Ectodermal cell (in vitro differentiated cells): ENCODE measurements around the gene DMBX1.

Experiments used
- H3K27ac ChIP-seq: 2 replicates; pipeline ENCODE4 v1.7.0; 2013; ENCODE audit warnings: mild to moderate bottlenecking, low read depth, low read length; ENCODE audit not compliant: insufficient read depth, poor library complexity, severe bottlenecking
- H3K27me3 ChIP-seq: 2 replicates; pipeline ENCODE4 v1.7.0; 2013; ENCODE audit warnings: mild to moderate bottlenecking, low read length; ENCODE audit not compliant: insufficient read depth, control insufficient read depth, poor library complexity, severe bottlenecking
- H3K36me3 ChIP-seq: one replicate; pipeline ENCODE4 v1.7.0; 2013; ENCODE audit warnings: low read length; ENCODE audit not compliant: control insufficient read depth, insufficient read depth
- H3K4me1 ChIP-seq: one replicate; pipeline ENCODE4 v1.7.0; 2013; ENCODE audit warnings: low read length; ENCODE audit not compliant: control insufficient read depth, insufficient read depth
- H3K4me3 ChIP-seq: 2 replicates; pipeline ENCODE4 v1.7.0; 2013; ENCODE audit warnings: low read depth, low read length, control low read depth; ENCODE audit not compliant: insufficient read depth
- H3K9me3 ChIP-seq: 2 replicates; pipeline ENCODE4 v1.7.0; 2013; ENCODE audit warnings: mild to moderate bottlenecking, low read length, moderate library complexity; ENCODE audit not compliant: control insufficient read depth
- WGBS, 2 experiments: methylation state at CpG; one replicate each; pipeline ENCODE4 v1.1.7; 2013; ENCODE audit warnings: missing lambda C conversion rate in 2 of 2; 5-methylcytosine and 5-hydroxymethylcytosine counted together

DMBX1 gene

GRCh38 chr1:46515576-46515975 is 25.9 kb downstream of the DMBX1 start:
- 90 to 92% methylated on average over 6 of the region's 6 CpGs for WGBS, 2 experiments
- Histone ChIP-seq H3K4me3 (no peak overlapping the region), H3K9me3 (no peaks in the 10 kb centered on the region), H3K4me1 (peaks cover 41% of the 10 kb centered on the region), H3K27me3 (peaks cover 30% of the 10 kb centered on the region), H3K36me3 (no peaks in the 10 kb centered on the region), H3K27ac (no peak overlapping the region)

- no peak overlapping the region for H3K4me3 ChIP-seq
- no peak overlapping the region for H3K27ac ChIP-seq
- WGBS, 2 experiments, result 57 to 61% methylated on average over 12 of the region's 12 CpGs
- H3K9me3 ChIP-seq, result no peaks in the 10 kb centered on the region
- peaks cover 30% of the 10 kb centered on the region for H3K27me3 ChIP-seq
- peaks cover 46% of the 10 kb centered on the region for H3K4me1 ChIP-seq
- no peaks in the 10 kb centered on the region for H3K36me3 ChIP-seq
Observed at GRCh38 chr1:46516200-46516950, 26.7 kb downstream of the DMBX1 start.

GRCh38 chr1:46517010-46517600 is 27.5 kb downstream of the DMBX1 start:
- 2 to 3% methylated on average over 10 of the region's 10 CpGs for WGBS, 2 experiments
- H3K9me3 ChIP-seq, result no peaks in the 10 kb centered on the region
- H3K27me3 ChIP-seq, result peaks cover 34% of the 10 kb centered on the region

DNA sequence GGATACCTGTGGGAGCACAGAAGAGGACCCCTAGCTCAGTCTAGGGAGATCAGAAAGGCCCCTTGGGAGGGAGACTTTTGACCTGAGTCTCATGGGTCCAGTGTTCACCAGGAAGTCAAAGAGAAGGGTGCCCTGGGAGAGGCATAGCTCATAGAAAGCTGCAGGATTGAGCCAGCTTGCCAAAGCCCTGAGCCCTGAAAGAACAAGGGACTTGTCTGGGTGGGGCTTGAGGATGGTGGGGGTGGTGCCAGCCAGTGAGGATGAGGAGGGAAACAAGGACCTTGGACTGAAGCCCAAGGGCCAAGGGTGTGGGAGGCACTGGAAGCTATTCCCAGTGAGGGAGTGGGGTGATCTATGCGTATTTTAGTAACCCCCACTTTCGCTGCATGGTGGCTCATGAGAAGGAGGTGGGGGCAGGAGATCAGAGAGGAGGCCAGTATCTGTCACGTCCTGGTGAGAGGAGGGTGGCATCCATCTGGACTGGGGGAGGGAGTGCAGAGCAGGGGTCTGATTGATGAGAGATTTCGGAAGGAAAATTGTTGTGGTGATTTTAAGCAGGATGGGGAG is 28.4 kb downstream of the DMBX1 start:
- peaks cover 42% of the 10 kb centered on the region for H3K27me3 ChIP-seq
- 75% methylated on average over 4 of the region's 4 CpGs for WGBS, 2 experiments

More at GRCh38 chr1:46517010-46517600, 27.5 kb downstream of the DMBX1 start:
- Histone ChIP-seq H3K27ac (no peak overlapping the region), H3K4me3 (no peak overlapping the region), H3K36me3 (no peaks in the 10 kb centered on the region), H3K4me1 (peaks cover 48% of the 10 kb centered on the region)

DNA sequence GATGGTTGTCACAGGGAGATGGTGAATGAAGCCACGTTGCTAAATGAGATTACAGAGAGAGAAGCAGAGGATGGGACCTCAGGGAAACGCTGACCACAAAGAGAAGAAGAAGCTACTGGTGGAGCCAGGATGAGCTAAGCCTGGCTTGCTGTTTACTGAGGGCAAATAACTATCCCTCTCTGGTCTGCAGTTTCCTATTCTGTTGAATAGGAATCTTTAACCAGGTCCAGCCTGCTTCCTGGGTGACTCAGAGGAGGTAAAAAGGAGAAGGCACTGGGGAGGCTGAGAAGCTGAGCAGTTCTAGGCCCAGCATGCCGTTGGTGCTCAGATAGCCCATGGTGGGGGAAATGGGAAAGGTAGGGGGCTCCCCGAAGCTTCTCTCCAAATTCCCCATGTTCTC is 29.6 kb downstream of the DMBX1 start:
- H3K4me3 ChIP-seq, result no peak overlapping the region
- WGBS, 2 experiments, result 83% methylated on average over 4 of the region's 4 CpGs
- H3K9me3 ChIP-seq, result no peaks in the 10 kb centered on the region
- no peak overlapping the region for H3K27ac ChIP-seq
- H3K36me3 ChIP-seq, result no peaks in the 10 kb centered on the region
- peaks cover 60% of the 10 kb centered on the region for H3K4me1 ChIP-seq
- H3K27me3 ChIP-seq, result peaks cover 54% of the 10 kb centered on the region

More for the DNA sequence above, 28.4 kb downstream of the DMBX1 start:
- Histone ChIP-seq H3K36me3 (no peaks in the 10 kb centered on the region), H3K4me1 (peaks cover 58% of the 10 kb centered on the region), H3K27ac (no peak overlapping the region), H3K9me3 (no peaks in the 10 kb centered on the region), H3K4me3 (no peak overlapping the region)

- H3K9me3 ChIP-seq, result no peaks in the 10 kb centered on the region
- H3K4me3 ChIP-seq, result no peak overlapping the region
- H3K27me3 ChIP-seq, result peaks cover 65% of the 10 kb centered on the region
- H3K36me3 ChIP-seq, result no peaks in the 10 kb centered on the region
- H3K4me1 ChIP-seq, result peaks cover 69% of the 10 kb centered on the region
- WGBS, 2 experiments, result 40% methylated on average over 15 of the region's 15 CpGs
- no peak overlapping the region for H3K27ac ChIP-seq
Observed at GRCh38 chr1:46520063-46520911, 30.7 kb downstream of the DMBX1 start.

GRCh38 chr1:46521414-46521813 is 31.8 kb downstream of the DMBX1 start:
- Histone ChIP-seq H3K4me1 (peaks cover 74% of the 10 kb centered on the region), H3K4me3 (no peak overlapping the region), H3K27me3 (peaks cover 66% of the 10 kb centered on the region), H3K9me3 (no peaks in the 10 kb centered on the region), H3K27ac (no peak overlapping the region), H3K36me3 (no peaks in the 10 kb centered on the region)
- 60 to 80% methylated on average over 1 to 2 of the region's 2 CpGs for WGBS, 2 experiments

DNA sequence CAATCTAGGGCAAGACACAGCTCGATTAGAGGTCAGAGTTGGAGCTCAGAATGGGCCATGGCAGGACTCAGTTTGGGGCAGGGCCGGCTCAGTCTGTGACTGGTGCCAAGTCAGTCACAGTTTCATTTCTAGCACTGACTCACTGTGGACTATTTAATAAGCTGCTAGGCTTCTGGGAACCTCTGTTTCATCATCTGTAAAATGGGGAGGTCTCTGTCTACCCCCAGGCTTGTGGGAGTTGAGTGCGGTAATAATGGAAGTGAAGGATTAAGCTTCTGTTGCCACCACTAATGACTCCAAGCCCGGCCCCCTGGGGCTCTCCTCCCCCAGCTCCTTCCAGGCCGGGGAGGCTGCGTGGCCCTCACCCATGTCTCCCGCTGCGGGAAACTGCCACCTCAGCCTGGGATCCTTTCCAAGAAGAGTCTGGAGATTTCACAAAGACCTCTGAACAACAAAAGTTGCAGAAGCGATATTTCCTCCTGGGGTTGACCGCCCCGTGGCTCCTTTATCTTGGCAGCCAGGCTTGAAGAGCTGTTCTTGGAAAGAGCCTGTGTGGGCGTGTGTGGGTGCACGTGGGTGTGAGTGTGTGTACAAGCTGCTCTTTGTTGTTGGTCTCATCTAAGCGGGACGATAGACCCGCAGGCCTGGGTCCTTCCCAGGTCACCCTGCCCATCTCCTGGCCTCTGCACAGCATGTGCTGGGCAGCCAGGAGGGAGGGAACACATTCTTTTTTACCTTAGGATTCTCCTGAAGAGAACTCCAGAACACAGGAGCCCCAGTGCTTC is 32.7 kb downstream of the DMBX1 start:
- H3K4me3 ChIP-seq, result no peak overlapping the region

DNA sequence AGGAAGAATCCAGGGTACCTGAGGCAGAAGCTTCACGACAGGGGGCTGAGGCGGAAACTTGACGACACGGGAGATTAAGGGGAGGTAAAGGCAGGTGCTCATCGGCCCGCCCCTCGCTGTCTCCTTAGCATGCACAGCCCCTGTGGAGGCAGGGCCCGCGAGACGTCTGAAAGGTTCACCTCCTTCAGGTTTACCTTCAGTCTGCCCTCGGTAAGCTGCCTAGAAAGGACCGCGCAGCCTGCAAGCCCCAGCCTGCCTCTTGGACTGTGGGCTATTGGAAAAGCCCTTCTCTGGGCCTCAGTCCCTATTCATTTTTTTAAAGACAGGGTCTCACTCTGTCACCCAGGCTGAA is 33.3 kb downstream of the DMBX1 start:
- WGBS, 2 experiments, result 48 to 50% methylated on average over 13 of the region's 13 CpGs
- Histone ChIP-seq H3K9me3 (no peaks in the 10 kb centered on the region), H3K27ac (no peak overlapping the region), H3K27me3 (peaks cover 66% of the 10 kb centered on the region), H3K4me1 (peaks cover 70% of the 10 kb centered on the region), H3K4me3 (no peak overlapping the region), H3K36me3 (no peaks in the 10 kb centered on the region)

More for the DNA sequence above, 32.7 kb downstream of the DMBX1 start:
- H3K27me3 ChIP-seq, result peaks cover 66% of the 10 kb centered on the region
- no peak overlapping the region for H3K27ac ChIP-seq
- H3K4me1 ChIP-seq, result peaks cover 71% of the 10 kb centered on the region
- H3K9me3 ChIP-seq, result no peaks in the 10 kb centered on the region
- no peaks in the 10 kb centered on the region for H3K36me3 ChIP-seq
- 56 to 57% methylated on average over 16 of the region's 16 CpGs for WGBS, 2 experiments
